GM18520 (cell line): ENCODE data around the gene IL17RC.

ENCODE experiments used
- ATAC-seq: cut with Tn5 transposase; IDR thresholded peaks from one replicate; pipeline ENCODE4 v1.9.1; 2021; ENCODE audit not compliant: unreplicated experiment

Gene IL17RC

DNA sequence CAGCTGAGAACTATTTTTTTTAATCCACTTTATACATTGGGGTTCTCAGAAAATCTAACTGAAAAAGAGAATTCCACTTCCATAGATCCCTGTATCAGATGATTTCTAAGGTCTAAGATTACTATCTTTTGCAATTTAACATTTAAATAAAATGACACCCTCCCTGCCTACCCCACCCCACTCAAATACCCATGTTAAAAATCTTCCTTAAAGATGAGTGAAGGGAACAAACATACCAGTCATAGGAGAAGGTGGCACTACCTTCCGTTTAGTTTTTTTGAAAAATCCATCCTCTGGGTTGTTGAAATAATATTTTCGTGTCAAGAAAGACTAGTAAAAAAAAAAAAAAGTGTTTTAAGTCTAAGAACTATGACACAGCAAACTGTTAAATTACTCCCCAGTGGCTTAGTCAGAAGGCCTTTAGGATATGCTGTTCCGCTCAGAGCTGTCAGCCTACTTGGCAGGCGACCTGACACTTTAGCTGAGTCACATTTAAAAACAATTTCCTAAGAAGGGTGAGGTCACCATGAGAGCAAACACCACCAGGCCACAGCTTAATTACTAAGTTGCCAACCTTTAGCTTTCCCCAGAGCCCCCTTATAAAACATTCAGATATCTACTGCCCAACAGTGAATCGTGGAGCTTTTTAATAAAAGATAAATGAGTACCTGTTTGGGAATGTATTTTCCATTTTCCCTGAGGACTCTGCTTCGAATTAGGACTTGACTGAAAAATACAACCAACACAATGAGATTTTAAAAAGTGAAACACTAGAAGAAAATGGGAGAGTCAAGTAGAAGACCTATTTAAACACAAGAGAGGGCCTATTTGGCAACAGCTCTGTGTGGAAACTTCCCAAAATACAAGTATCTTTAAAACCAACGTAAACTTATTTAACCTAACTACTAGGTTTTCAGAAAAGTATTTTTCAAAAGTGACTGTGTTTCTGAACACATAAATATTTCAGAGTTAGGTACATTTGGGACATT, 60.1 kb downstream of the IL17RC start:
- ATAC-seq, result no peak

- no peak for ATAC-seq
These were observed 61.9 kb downstream of the IL17RC start for GRCh38 chr3:9978710-9979305.

GRCh38 chr3:9980251-9980650, 63.4 kb downstream of the IL17RC start:
- ATAC-seq, result no peak
